Gastrocnemius medialis (tissue), 4 donors: ENCODE measurements around the gene SCGB1C2. TPM values are rescaled to one million over a fixed set of nuclear protein-coding genes. Genes with fewer than 3 reads are reported as not detected.

Experiments
- ATAC-seq, 2 donors: fragments of 150-250 bp; one replicate each; pipeline ENCODE4 v1.9.1; 2016
- DNase-seq, 2 donors: peaks; one replicate each; pipeline ENCODE4 v3.0.0-alpha.2; 2019
- H3K27ac ChIP-seq, 4 donors: fragments of 200-600 bp; sonication (generic); 1 replicate in 1 of 4; 2 replicates in 3 of 4; pipeline ENCODE4 v1.5.1; 2016 to 2018; ENCODE audit warnings: mild to moderate bottlenecking in 2 of 4, moderate library complexity in 1 of 4
- H3K27me3 ChIP-seq, 3 donors: fragments of 200-600 bp; sonication (generic) in 2 of 3; 1 replicate in 1 of 3; 2 replicates in 2 of 3; pipeline versions ENCODE4 v1.5.1 to v1.6.0; 2016 to 2019; ENCODE audit warnings: mild to moderate bottlenecking in 1 of 3, moderate library complexity in 1 of 3
- H3K36me3 ChIP-seq, 2 donors: fragments of 200-600 bp; sonication (generic) in 1 of 2; one replicate each; pipeline ENCODE4 v1.5.1; 2017 to 2018
- H3K4me1 ChIP-seq, 2 donors: fragments of 200-600 bp; sonication (generic) in 1 of 2; one replicate each; pipeline ENCODE4 v1.5.1; 2016 to 2017; ENCODE audit warnings: mild to moderate bottlenecking in 2 of 2
- H3K4me3 ChIP-seq, 4 donors: fragments of 200-600 bp; sonication (generic) in 3 of 4; 1 replicate in 1 of 4; 2 replicates in 3 of 4; pipeline ENCODE4 v1.5.1; 2016 to 2019; ENCODE audit warnings: mild to moderate bottlenecking in 2 of 4
- H3K9me3 ChIP-seq, 3 donors: fragments of 200-600 bp; sonication (generic) in 2 of 3; 1 replicate in 1 of 3; 2 replicates in 2 of 3; pipeline ENCODE4 v1.5.1; 2016 to 2019
- CTCF ChIP-seq, 5 experiments: fragments of 450-650 bp in 3 of 5; fragments of 200-600 bp in 2 of 5; sonication (generic) in 2 of 5; IDR thresholded peaks in 4 of 5; conservative IDR thresholded peaks in 1 of 5; 1 replicate in 4 of 5; 2 replicates in 1 of 5; pipeline ENCODE4 v1.5.1; 2016 to 2019; ENCODE audit warnings: antibody characterized with exemption in 5 of 5, mild to moderate bottlenecking in 3 of 5, moderate library complexity in 3 of 5
- POLR2A ChIP-seq, 2 donors: fragments of 450-650 bp; IDR thresholded peaks; one replicate each; pipeline ENCODE4 v1.6.1; 2017; ENCODE audit warnings: antibody characterized with exemption in 2 of 2, mild to moderate bottlenecking in 2 of 2, moderate library complexity in 2 of 2
- in situ Hi-C, 4 donors: fragments of 200-750 bp; cut with MboI; loops; one replicate each; pipeline versions ENCODE4 v1.15.0 to v1.8.0; 2017; ENCODE audit warnings: low sequenced_read_pairs in 4 of 4
- intact Hi-C: fragments of 100-400 bp; cut with DNase I; formaldehyde crosslinking; loops from one replicate; pipeline ENCODE4 v1.15.1; 2023; ENCODE audit warnings: low total_unique reads
- total RNA-seq, 4 donors: library from RNA; depleted of rRNA; stranded (reverse); fragments of >200 nt; gene quantifications; one replicate each; pipeline versions ENCODE4 v1.1.0 to v1.2.3, GENCODE V29; 2016

SCGB1C2 gene
- total RNA-seq, 4 donors from 2014 or later = not detected

- H3K4me3 ChIP-seq = no peak overlapping the region
- intact Hi-C loops (no loop called here), in situ Hi-C loops (no loop called here)
- no peaks in the 10 kb centered on the region for H3K36me3 ChIP-seq
- peaks cover 0 to 10% (median 5%) of the 10 kb centered on the region in 3 donors for H3K27me3 ChIP-seq
- ATAC-seq (no peak), DNase-seq (no peak)
- no peak for TF ChIP-seq CTCF (IDR thresholded peaks at IDR 0.05 in 4 of 5, conservative IDR thresholded peaks at IDR 0.05 in 1 of 5)
- TF ChIP-seq POLR2A (IDR thresholded peaks at IDR 0.05) = no peak
- no peaks in the 10 kb centered on the region for H3K4me1 ChIP-seq
- H3K27ac ChIP-seq = peak overlapping the region in 2 of 4 donors; percentile 10 to 15
- no peaks in the 10 kb centered on the region for H3K9me3 ChIP-seq
Measured at GRCh38 chr17:185445-186138, 48.2 kb downstream of the SCGB1C2 start.

- TF ChIP-seq CTCF (IDR thresholded peaks at IDR 0.05 in 4 of 5, conservative IDR thresholded peaks at IDR 0.05 in 1 of 5) (no peak), POLR2A (IDR thresholded peaks at IDR 0.05) (no peak)
- no peak overlapping the region for H3K27ac ChIP-seq
- no peak for ATAC-seq
- intact Hi-C loops (no loop called here), in situ Hi-C loops (no loop called here)
- no peaks in the 10 kb centered on the region for H3K36me3 ChIP-seq
- no peaks in the 10 kb centered on the region for H3K4me1 ChIP-seq
- DNase-seq = no peak
- peaks cover 0 to 7% (median 1%) of the 10 kb centered on the region in 3 donors for H3K27me3 ChIP-seq
- no peaks in the 10 kb centered on the region for H3K9me3 ChIP-seq
- H3K4me3 ChIP-seq = no peak overlapping the region
Measured at GRCh38 chr17:187130-187529, 49.8 kb downstream of the SCGB1C2 start.

Other genes with a start within 250 kb of the SCGB1C2 start
- gene DOC2B, start 44.1 kb downstream of the SCGB1C2 start, total RNA-seq = 1 to 10 TPM; 1.1 to 4.0 (median 3.8) TPM
- 10 to 100 TPM in 2 of 4 donors, 1 to 10 TPM in 2; 6.3 to 14.4 (median 10.8) TPM for gene RPH3AL, start 215.2 kb downstream of the SCGB1C2 start, total RNA-seq